ENCODE results near the gene COPS6.
A peak's percentile ranks its signal among the peaks of the same experiment; 100 is the strongest.

Gene COPS6

GRCh38 chr7:100088621-100089457 is at the start of gene COPS6:
COPS6 (plus strand) TSS chr7:100088969; CDS start chr7:100088991, 22 bp downstream.
- DNase-seq, result no peak

- no peak for DNase-seq
Measured at GRCh38 chr7:100040575-100040974, 48.2 kb upstream of the COPS6 start.

- DNase-seq, result peak; percentile 37
Measured at GRCh38 chr7:100044718-100045117, 44.1 kb upstream of the COPS6 start.

- DNase-seq, result no peak
Measured at GRCh38 chr7:100048680-100049079, 40.1 kb upstream of the COPS6 start.

GRCh38 chr7:100049441-100050291 is 39.1 kb upstream of the COPS6 start, which contains the start of gene ZSCAN21:
ZSCAN21 (plus strand) TSS chr7:100049774; CDS start chr7:100057007, 7,233 bp downstream.
- DNase-seq, result peak; percentile 69

- no peak for DNase-seq
Measured at GRCh38 chr7:100051611-100052010, 37.2 kb upstream of the COPS6 start.

- peak; percentile 61 for DNase-seq
Measured at GRCh38 chr7:100053215-100053614, 35.6 kb upstream of the COPS6 start.

- no peak for DNase-seq
Measured at GRCh38 chr7:100057006-100057405, 31.8 kb upstream of the COPS6 start.

GRCh38 chr7:100059251-100059739 is 29.5 kb upstream of the COPS6 start:
- DNase-seq, result no peak

- DNase-seq, result no peak
Measured at GRCh38 chr7:100061518-100062193, 27.1 kb upstream of the COPS6 start.

- DNase-seq, result no peak
Measured at GRCh38 chr7:100063376-100063775, 25.4 kb upstream of the COPS6 start.

- DNase-seq, result no peak
Measured at GRCh38 chr7:100064162-100064561, 24.6 kb upstream of the COPS6 start.

GRCh38 chr7:100065452-100066186 is 23.1 kb upstream of the COPS6 start:
- DNase-seq, result no peak

GRCh38 chr7:100066953-100067352 is 21.8 kb upstream of the COPS6 start:
- no peak for DNase-seq

- DNase-seq, result no peak
Measured at GRCh38 chr7:100069991-100070390, 18.8 kb upstream of the COPS6 start.

- no peak for DNase-seq
Measured at GRCh38 chr7:100071018-100071723, 17.6 kb upstream of the COPS6 start.

GRCh38 chr7:100072462-100072861 is 16.3 kb upstream of the COPS6 start:
- no peak for DNase-seq

- DNase-seq, result no peak
Measured at GRCh38 chr7:100074841-100075240, 13.9 kb upstream of the COPS6 start.

GRCh38 chr7:100075418-100075817 is 13.4 kb upstream of the COPS6 start:
- no peak for DNase-seq

GRCh38 chr7:100077205-100077604 is 11.6 kb upstream of the COPS6 start:
- no peak for DNase-seq

GRCh38 chr7:100079024-100079560 is 9.7 kb upstream of the COPS6 start:
- DNase-seq, result no peak

Measured in 8988T (cell line).